ENCODE results near the gene CHST14. TPM values are rescaled to one million over a fixed set of nuclear protein-coding genes. Genes with fewer than 3 reads are reported as not detected.

Gene CHST14
- polyA plus RNA-seq, 1 experiment = 32.3 TPM

- Histone ChIP-seq H3K36me3 (ENCODE audit: control insufficient read depth, insufficient read depth, low read length) (peaks cover 35% of the 10 kb centered on the region), H3K4me3 (ENCODE audit: low read depth, low read length) (no peak overlapping the region), H3K27me3 (ENCODE audit: control insufficient read depth, insufficient read depth, low read length) (no peaks in the 10 kb centered on the region)
- no peak for TF ChIP-seq CTCF (IDR thresholded peaks at IDR 0.05; ENCODE audit: insufficient read depth, low read depth, low read length)
- ChIA-PET CTCF (interaction anchor here (1.5 kb wide), 1 partner anchor 9 kb away, joined by 3 read pairs; no protein-coding TSS in a partner anchor), POLR2A (no interaction called here)
- DNase-seq (ENCODE audit: low read depth) = no peak
These were observed 6.8 kb upstream of the CHST14 start for GRCh38 chr15:40463886-40464545.

GRCh38 chr15:40464595-40465185 is 6.1 kb upstream of the CHST14 start:
- Histone ChIP-seq H3K27me3 (ENCODE audit: control insufficient read depth, insufficient read depth, low read length) (no peaks in the 10 kb centered on the region), H3K36me3 (ENCODE audit: control insufficient read depth, insufficient read depth, low read length) (peaks cover 29% of the 10 kb centered on the region), H3K4me3 (ENCODE audit: low read depth, low read length) (no peak overlapping the region)
- no peak for TF ChIP-seq CTCF (IDR thresholded peaks at IDR 0.05; ENCODE audit: insufficient read depth, low read depth, low read length)
- ChIA-PET POLR2A (no interaction called here), CTCF (no interaction called here)
- DNase-seq (ENCODE audit: low read depth) = no peak

GRCh38 chr15:40465939-40466338 is 4.8 kb upstream of the CHST14 start:
- no peak for TF ChIP-seq CTCF (IDR thresholded peaks at IDR 0.05; ENCODE audit: insufficient read depth, low read depth, low read length)
- ChIA-PET CTCF (interaction anchor here (1.2 kb wide), 1 partner anchor 100 kb away, joined by 4 read pairs; no protein-coding TSS in a partner anchor), POLR2A (no interaction called here)
- Histone ChIP-seq H3K36me3 (ENCODE audit: control insufficient read depth, insufficient read depth, low read length) (peaks cover 25% of the 10 kb centered on the region), H3K27me3 (ENCODE audit: control insufficient read depth, insufficient read depth, low read length) (no peaks in the 10 kb centered on the region), H3K4me3 (ENCODE audit: low read depth, low read length) (no peak overlapping the region)
- DNase-seq (ENCODE audit: low read depth) = no peak

- Histone ChIP-seq H3K36me3 (ENCODE audit: control insufficient read depth, insufficient read depth, low read length) (peaks cover 25% of the 10 kb centered on the region), H3K4me3 (ENCODE audit: low read depth, low read length) (no peak overlapping the region), H3K27me3 (ENCODE audit: control insufficient read depth, insufficient read depth, low read length) (no peaks in the 10 kb centered on the region)
- CTCF ChIA-PET = interaction anchor here (1.2 kb wide), 1 partner anchor 100 kb away, joined by 4 read pairs; no protein-coding TSS in a partner anchor
- DNase-seq (ENCODE audit: low read depth) = no peak
- TF ChIP-seq CTCF (IDR thresholded peaks at IDR 0.05; ENCODE audit: insufficient read depth, low read depth, low read length) = no peak
- POLR2A ChIA-PET = no interaction called here
These were observed 4.1 kb upstream of the CHST14 start for GRCh38 chr15:40466426-40467260.

GRCh38 chr15:40467261-40467615 is 3.5 kb upstream of the CHST14 start:
- H3K36me3 ChIP-seq (ENCODE audit: control insufficient read depth, insufficient read depth, low read length) = peaks cover 21% of the 10 kb centered on the region
- POLR2A ChIA-PET = no interaction called here
- no peak overlapping the region for H3K4me3 ChIP-seq (ENCODE audit: low read depth, low read length)
- no peak for DNase-seq (ENCODE audit: low read depth)
- no peak for TF ChIP-seq CTCF (IDR thresholded peaks at IDR 0.05; ENCODE audit: insufficient read depth, low read depth, low read length)
- CTCF ChIA-PET = no interaction called here
- H3K27me3 ChIP-seq (ENCODE audit: control insufficient read depth, insufficient read depth, low read length) = no peaks in the 10 kb centered on the region

All from BJ (cell line).